ENCODE data around the gene EDEM2.

The EDEM2 gene

GRCh38 chr20:35108921-35109320 lies 38.2 kb downstream of the EDEM2 start:
- H3K4me3 ChIP-seq (ENCODE audit: low read length): no peak overlapping the region
- no peak for TF ChIP-seq CTCF (IDR thresholded peaks at IDR 0.05; ENCODE audit: insufficient read depth, low read depth, low read length, missing control alignments)
- DNase-seq (ENCODE audit: low read depth): peak; percentile 93

DNA sequence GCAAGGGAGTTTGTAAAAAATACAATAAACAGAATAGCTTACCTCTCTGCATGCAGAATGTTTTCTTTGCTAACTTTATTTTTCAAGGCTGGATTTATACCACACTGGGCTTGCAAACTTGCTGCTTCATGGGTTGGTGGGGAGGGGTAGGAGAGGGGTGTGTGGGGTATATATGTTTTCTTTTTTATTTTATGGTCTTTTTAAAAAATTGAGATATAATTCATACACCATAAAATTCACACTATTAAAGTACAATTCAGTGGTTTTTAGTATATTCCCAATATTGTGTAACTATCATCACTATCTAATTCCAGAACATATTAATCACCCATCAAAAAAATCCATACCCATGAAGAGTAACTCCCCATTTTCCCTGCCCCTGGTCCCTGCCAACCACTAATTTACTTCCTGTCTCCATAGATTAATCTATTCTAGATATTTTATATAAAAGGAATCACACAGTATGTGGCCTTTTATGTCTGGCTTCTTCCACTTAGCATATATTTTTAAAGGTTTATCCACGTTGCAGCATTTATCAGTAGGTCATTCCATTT lies 40.2 kb downstream of the EDEM2 start:
- TF ChIP-seq CTCF (IDR thresholded peaks at IDR 0.05; ENCODE audit: insufficient read depth, low read depth, low read length, missing control alignments): no peak
- H3K4me3 ChIP-seq (ENCODE audit: low read length): no peak overlapping the region
- peak; percentile 9 for DNase-seq (ENCODE audit: low read depth)

GRCh38 chr20:35104685-35105295 lies 42.3 kb downstream of the EDEM2 start:
- TF ChIP-seq CTCF (IDR thresholded peaks at IDR 0.05; ENCODE audit: insufficient read depth, low read depth, low read length, missing control alignments): no peak
- DNase-seq (ENCODE audit: low read depth): peak; percentile 10
- H3K4me3 ChIP-seq (ENCODE audit: low read length): no peak overlapping the region

DNA sequence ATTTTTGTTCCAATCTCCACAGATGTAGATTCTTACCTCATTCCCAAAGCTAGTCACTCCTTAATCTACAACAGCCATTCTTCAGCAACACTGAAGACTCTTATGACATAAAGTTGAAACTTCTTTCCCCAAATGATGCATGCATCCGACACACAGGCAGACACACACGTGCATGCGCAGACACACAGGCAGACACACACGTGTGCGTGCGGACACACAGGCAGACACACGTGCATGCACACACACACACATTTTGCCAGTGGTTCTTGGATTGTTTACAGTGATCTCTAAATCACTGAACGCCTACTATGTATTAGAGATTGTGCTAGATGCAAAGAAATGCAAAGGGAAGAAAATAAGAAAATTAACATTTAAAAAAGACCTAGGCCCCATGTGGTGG lies 45.5 kb downstream of the EDEM2 start:
- DNase-seq (ENCODE audit: low read depth): no peak
- no peak for TF ChIP-seq CTCF (IDR thresholded peaks at IDR 0.05; ENCODE audit: insufficient read depth, low read depth, low read length, missing control alignments)
- H3K4me3 ChIP-seq (ENCODE audit: low read length): no peak overlapping the region

GRCh38 chr20:35093267-35093884 lies 53.8 kb downstream of the EDEM2 start:
- TF ChIP-seq CTCF (IDR thresholded peaks at IDR 0.05; ENCODE audit: insufficient read depth, low read depth, low read length, missing control alignments): no peak

GRCh38 chr20:35092524-35093266 lies 54.4 kb downstream of the EDEM2 start, which contains the start of gene TRPC4AP:
Gene TRPC4AP (minus strand): TSS chr20:35092807. CDS start chr20:35092781, 26 bp downstream.
- H3K4me3 ChIP-seq (ENCODE audit: low read length): peak within 1 kb of the TSS; percentile 85
- peak; percentile 52 for TF ChIP-seq CTCF (IDR thresholded peaks at IDR 0.05; ENCODE audit: insufficient read depth, low read depth, low read length, missing control alignments)
- DNase-seq (ENCODE audit: low read depth): peak; percentile 90

More at GRCh38 chr20:35093267-35093884, 53.8 kb downstream of the EDEM2 start:
- H3K4me3 ChIP-seq (ENCODE audit: low read length): peak overlapping the region; percentile 14
- peak; percentile 78 for DNase-seq (ENCODE audit: low read depth)
